HG03460 (cell line): ENCODE data around the gene IL12RB1.

ENCODE experiments used
- ATAC-seq: cut with Tn5 transposase; IDR thresholded peaks from one replicate; pipeline ENCODE4 v1.9.1; 2021; ENCODE audit not compliant: unreplicated experiment

IL12RB1 gene

DNA sequence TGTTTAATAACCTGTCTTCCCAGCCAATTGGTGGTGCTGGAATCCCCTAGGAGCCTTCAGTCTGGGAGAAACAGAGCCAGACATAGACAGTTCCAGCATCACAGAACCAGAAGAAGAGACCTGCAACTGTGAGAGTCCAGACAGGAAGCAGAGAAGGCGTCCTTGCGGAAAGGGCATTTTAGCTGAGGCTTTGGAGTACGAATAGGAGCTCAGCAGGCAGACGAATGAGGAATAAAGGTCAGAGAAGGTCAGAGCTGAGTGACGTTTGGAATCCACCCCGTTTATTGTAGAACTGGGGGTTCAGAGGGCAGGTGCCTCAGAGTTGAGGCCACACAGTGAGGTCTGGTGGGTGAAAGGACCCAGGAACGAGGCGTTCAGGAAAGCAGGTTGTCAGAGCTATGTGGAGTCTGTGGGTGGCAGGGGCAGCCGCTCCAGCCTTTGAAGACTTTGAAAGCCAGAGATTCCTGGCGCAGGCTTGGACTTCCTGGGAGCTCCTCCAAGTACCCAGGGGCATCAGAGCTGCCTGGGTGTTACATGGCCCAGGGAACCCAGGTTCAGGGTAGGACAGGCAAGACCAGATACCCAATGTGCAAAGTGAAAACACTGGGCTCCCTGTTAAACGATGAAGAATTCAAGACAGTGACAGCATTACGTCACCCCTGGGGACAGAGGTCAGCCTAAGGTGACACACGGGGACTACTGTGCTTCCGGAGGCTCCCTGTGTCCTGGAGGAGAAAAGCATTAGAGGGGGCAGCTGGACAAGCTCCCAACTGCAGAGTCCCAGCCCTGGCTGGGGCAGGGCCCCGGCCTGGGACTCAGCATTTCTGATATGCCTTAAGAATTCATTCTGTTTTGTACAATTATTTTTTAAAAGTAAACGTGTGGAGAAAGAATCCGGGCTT, 73.3 kb downstream of the IL12RB1 start:
- ATAC-seq = no peak

DNA sequence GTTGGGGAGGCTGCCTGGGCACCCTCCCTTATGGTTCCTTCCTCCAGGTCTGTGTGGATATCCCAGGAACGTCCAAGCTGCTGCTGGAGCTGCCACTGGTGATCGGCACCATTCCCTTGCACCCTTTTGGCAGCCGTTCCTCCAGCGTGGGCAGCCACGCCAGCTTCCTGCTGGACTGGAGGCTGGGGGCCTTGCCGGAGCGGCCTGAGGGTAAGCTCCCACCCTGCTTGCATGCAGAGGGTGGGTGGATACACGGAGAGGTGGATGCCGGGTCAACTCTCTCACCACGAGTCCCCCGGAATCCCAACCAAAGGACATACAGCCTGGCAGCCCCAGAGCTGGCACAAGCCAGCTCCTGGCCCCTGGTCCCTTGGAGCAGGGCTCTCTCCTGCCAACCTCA, 76.6 kb downstream of the IL12RB1 start:
- ATAC-seq = no peak

DNA sequence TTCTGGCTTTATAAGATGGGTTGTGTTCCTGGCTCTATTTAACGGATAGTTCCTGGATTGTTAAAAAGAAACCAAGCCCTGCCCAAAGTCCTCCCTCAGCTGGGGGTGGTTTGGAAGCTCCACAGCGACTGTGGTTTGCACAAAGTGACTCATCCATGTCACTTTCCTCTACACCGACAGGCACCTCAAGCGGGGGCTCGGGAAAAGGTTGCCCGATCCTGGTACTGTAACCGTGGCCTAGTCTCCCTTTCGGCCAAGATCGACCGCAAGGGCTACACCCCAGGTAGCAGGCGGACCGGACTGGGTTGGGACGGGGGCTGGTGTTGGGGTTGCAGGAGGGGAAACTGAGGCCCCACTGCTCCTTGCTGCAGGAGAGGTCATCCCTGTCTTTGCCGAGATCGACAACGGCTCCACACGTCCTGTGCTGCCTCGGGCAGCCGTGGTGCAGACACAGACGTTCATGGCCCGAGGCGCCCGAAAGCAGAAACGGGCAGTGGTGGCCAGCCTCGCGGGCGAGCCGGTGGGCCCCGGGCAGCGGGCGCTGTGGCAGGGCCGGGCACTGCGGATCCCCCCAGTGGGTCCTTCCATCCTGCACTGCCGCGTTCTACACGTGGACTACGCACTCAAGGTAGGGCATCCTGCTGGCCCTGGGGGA, 77.2 kb downstream of the IL12RB1 start:
- no peak for ATAC-seq
